DMS 273 treated with DMSO at 0.1 percent for 48 hours (cell line): ENCODE data around the gene TLR4.

Source experiments
- DNase-seq: peaks from one replicate; lab custom pipeline; 2025; lab: John Stamatoyannopoulos, UW

TLR4 gene

GRCh38 chr9:117745598-117745997, 41.4 kb downstream of the TLR4 start:
- DNase-seq: no peak

GRCh38 chr9:117746263-117746662, 42.1 kb downstream of the TLR4 start:
- no peak for DNase-seq

- DNase-seq: no peak
These were observed 43.3 kb downstream of the TLR4 start for GRCh38 chr9:117747386-117747970.

- DNase-seq: no peak
These were observed 46.2 kb downstream of the TLR4 start for GRCh38 chr9:117750401-117750800.

- DNase-seq: no peak
These were observed 48.7 kb downstream of the TLR4 start for GRCh38 chr9:117752894-117753293.

GRCh38 chr9:117757561-117758190, 53.5 kb downstream of the TLR4 start:
- DNase-seq: no peak

GRCh38 chr9:117763314-117763713, 59.1 kb downstream of the TLR4 start:
- no peak for DNase-seq

GRCh38 chr9:117768750-117769395, 64.7 kb downstream of the TLR4 start:
- DNase-seq: no peak

- no peak for DNase-seq
These were observed 66.9 kb downstream of the TLR4 start for GRCh38 chr9:117771136-117771535.

GRCh38 chr9:117772960-117773359, 68.8 kb downstream of the TLR4 start:
- no peak for DNase-seq
